Measurements from ENCODE around the gene CANX.

CANX gene

DNA sequence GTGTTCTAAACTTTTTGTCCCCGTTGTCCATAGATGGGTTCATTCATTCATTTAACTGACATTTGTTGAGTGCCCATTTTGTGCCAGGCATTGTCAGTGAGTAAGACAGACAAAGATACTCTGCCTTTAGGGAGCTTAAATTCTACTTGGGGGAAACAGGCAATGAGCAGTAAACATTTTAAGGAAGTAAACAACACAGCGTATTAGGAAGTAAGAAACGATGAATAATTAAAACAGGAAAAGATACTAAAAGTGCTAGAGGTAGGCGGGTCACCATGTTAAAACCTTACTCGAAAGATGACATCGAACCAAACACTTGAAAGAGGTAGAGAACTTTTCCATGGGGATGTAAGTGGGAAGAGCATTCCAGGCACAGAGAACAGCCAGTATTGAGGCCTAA is 28.3 kb downstream of the CANX start:
- in situ Hi-C loops (cut with MboI; ENCODE audit: low pct_unique_long_range_greater_than_20kb, low sequenced_read_pairs, unreplicated experiment): no loop called here
- TF ChIP-seq, protein P1, sequence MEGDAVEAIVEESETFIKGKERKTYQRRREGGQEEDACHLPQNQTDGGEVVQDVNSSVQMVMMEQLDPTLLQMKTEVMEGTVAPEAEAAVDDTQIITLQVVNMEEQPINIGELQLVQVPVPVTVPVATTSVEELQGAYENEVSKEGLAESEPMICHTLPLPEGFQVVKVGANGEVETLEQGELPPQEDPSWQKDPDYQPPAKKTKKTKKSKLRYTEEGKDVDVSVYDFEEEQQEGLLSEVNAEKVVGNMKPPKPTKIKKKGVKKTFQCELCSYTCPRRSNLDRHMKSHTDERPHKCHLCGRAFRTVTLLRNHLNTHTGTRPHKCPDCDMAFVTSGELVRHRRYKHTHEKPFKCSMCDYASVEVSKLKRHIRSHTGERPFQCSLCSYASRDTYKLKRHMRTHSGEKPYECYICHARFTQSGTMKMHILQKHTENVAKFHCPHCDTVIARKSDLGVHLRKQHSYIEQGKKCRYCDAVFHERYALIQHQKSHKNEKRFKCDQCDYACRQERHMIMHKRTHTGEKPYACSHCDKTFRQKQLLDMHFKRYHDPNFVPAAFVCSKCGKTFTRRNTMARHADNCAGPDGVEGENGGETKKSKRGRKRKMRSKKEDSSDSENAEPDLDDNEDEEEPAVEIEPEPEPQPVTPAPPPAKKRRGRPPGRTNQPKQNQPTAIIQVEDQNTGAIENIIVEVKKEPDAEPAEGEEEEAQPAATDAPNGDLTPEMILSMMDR (IDR thresholded peaks at IDR 0.05; ENCODE audit: extremely low read depth, insufficient read depth, missing control alignments): no peak
- DNase-seq (ENCODE audit: low spot score): no peak

DNA sequence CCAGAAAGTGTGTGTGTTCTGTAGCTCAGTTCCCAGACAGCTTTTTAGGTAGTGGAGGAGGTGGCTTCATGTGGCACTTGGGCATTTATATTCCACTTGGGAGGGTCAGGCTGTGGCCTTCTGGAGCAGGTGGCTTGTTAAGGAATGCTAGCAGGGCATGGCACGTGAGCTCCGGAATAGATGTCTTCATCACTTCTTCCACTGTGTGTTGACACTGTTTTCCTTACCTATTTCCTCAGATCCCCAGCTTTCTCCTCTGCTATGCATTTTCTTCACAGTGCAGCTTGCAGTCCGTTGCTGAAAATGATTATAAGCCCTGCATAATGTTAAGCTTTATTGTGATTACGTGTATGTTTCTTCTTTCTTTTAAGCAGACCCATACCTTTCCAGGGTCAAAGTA is 30.5 kb downstream of the CANX start:
- no peak for DNase-seq (ENCODE audit: low spot score)
- TF ChIP-seq, protein P1 (IDR thresholded peaks at IDR 0.05; ENCODE audit: extremely low read depth, insufficient read depth, missing control alignments): no peak
- in situ Hi-C loops (cut with MboI; ENCODE audit: low pct_unique_long_range_greater_than_20kb, low sequenced_read_pairs, unreplicated experiment): no loop called here

DNA sequence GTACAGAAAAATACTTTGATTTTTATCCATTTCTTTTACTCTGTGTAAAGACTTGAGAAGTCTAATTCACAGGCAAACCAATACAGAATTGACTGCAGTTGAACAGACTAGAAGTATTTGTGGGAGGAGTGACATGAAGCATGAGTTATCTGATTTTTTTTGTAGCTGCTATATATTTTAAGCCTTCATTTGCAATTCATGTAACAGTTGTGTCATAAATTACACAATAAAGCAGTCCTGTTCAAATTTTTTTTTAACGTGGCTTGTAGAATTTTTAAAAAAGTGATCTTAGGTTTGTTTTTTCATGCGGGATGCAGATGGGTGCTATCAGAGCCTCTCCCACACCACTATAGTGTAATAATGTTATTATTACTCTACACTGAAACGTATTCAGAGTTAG is 31.0 kb downstream of the CANX start:
- in situ Hi-C loops (cut with MboI; ENCODE audit: low pct_unique_long_range_greater_than_20kb, low sequenced_read_pairs, unreplicated experiment): no loop called here
- no peak for DNase-seq (ENCODE audit: low spot score)
- TF ChIP-seq, protein P1 (IDR thresholded peaks at IDR 0.05; ENCODE audit: extremely low read depth, insufficient read depth, missing control alignments): no peak

DNA sequence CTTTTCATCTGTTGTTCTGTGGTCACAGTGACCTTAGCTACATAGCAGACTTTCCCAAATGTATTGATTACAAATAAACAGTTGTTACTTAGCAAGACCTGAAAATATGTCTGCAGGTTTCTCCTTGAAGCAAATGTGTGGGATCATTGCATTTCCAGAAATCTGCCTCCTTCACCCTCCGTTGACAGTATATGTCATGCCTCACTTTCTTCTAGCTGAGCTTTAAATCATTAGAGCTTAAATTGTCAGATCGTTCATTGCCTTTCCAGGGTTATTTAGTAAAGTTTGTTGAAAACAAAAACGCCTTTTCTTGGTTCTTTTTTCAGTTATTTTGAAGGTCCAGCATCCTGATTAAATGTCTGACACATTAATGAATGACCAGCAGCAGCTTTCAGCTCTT is 31.6 kb downstream of the CANX start:
- TF ChIP-seq, protein P1 (IDR thresholded peaks at IDR 0.05; ENCODE audit: extremely low read depth, insufficient read depth, missing control alignments): no peak
- DNase-seq (ENCODE audit: low spot score): no peak
- in situ Hi-C loops (cut with MboI; ENCODE audit: low pct_unique_long_range_greater_than_20kb, low sequenced_read_pairs, unreplicated experiment): no loop called here

DNA sequence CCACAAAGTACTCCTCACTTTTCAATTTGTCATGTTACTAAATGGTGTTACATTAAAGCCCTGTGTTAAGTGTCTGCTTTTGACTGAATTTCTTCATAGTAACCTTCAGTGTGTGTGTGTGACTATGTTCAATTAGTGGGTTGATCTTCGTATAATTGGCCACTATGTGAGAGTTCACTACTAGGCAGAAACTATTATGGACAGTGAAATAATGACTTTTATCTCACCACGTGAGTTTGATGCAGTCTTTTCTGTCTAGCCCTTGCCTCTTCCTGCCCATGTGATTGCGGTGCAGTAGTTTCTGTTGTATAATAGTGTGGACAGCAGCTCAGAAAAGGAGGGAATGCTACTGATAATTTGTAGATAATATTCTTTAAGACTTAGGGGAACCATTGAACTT is 32.1 kb downstream of the CANX start:
- in situ Hi-C loops (cut with MboI; ENCODE audit: low pct_unique_long_range_greater_than_20kb, low sequenced_read_pairs, unreplicated experiment): no loop called here
- TF ChIP-seq, protein P1 (IDR thresholded peaks at IDR 0.05; ENCODE audit: extremely low read depth, insufficient read depth, missing control alignments): no peak

DNA sequence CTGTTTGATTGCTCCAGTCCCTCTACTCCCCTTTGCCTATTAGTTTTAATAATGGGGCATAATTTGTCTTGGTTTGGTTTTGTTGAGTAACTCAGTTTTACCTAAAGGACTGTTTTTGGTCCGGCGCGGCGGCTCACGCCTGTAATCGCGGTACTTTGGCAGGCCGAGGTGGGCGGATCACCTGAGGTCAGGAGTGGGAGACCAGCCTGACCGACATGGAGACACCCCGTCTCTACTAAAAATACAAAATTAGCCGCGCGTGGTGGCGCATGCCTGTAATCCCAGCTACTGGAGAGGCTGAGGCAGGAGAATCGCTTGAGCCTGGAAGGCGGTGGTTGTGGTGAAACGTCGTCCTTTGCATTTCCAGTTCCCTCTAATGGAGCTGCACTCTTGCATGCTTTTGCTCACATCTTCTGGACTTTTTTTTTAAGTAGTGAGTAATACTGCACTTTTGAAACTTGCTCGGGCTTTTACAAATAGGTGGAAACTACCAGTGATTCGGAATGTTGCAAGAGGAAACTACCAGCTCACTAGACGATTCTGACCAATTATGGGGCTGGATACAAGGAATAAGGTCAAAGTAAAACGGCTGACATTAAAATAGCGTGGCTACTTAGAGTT is 33.1 kb downstream of the CANX start:
- DNase-seq (ENCODE audit: low spot score): peak; percentile 44
- in situ Hi-C loops (cut with MboI; ENCODE audit: low pct_unique_long_range_greater_than_20kb, low sequenced_read_pairs, unreplicated experiment): no loop called here
- TF ChIP-seq, protein P1 (IDR thresholded peaks at IDR 0.05; ENCODE audit: extremely low read depth, insufficient read depth, missing control alignments): no peak

More for the DNA sequence above, 32.1 kb downstream of the CANX start:
- DNase-seq (ENCODE audit: low spot score): no peak

Data from GM13977 (cell line).